ENCODE measurements around the gene FASTKD3.
A peak's percentile ranks its signal among the peaks of the same experiment; 100 is the strongest.

Gene FASTKD3

GRCh38 chr5:7844901-7845300, 23.9 kb downstream of the FASTKD3 start:
- Histone ChIP-seq H3K9ac (ENCODE audit: low read depth, low read length) (no peak overlapping the region), H3K4me3 (ENCODE audit: low read length) (no peak overlapping the region), H3K27me3 (ENCODE audit: insufficient read depth, low read length) (peaks cover 22% of the 10 kb centered on the region), H3K36me3 (ENCODE audit: insufficient read depth, low read depth, low read length) (no peaks in the 10 kb centered on the region), H3K27ac (ENCODE audit: low read length) (no peak overlapping the region), H3K9me3 (ENCODE audit: insufficient read depth, low read depth, low read length) (no peaks in the 10 kb centered on the region), H3K4me1 (ENCODE audit: insufficient read depth, low read length) (no peaks in the 10 kb centered on the region)

DNA sequence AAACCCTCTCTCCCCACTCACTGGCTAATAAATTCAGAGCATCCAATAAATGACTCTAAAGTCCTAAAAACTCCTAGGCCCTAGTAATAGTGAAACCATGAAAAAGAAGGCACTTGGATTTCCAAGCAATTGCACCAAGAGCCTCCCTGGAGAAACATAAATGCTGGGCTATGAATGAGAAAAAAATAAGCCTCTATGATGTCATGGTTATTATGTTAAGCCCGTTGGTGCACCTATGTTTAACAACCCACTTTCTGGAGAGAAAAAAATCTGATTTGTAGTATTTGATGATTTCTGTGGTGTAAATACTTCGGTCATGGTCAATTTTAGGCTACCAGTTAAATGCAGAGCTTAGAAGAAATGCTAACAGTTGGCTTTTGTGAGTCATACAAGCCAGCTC, 26.3 kb downstream of the FASTKD3 start:
- no peak overlapping the region for H3K27ac ChIP-seq (ENCODE audit: low read length)
- H3K27me3 ChIP-seq (ENCODE audit: insufficient read depth, low read length) = peaks cover under 1% of the 10 kb centered on the region; the same call in 1 of the 2 replicates
- no peak overlapping the region for H3K4me3 ChIP-seq (ENCODE audit: low read length)
- H3K9ac ChIP-seq (ENCODE audit: low read depth, low read length) = no peak overlapping the region
- no peaks in the 10 kb centered on the region for H3K9me3 ChIP-seq (ENCODE audit: insufficient read depth, low read depth, low read length)
- no peaks in the 10 kb centered on the region for H3K36me3 ChIP-seq (ENCODE audit: insufficient read depth, low read depth, low read length)
- no peaks in the 10 kb centered on the region for H3K4me1 ChIP-seq (ENCODE audit: insufficient read depth, low read length)

- Histone ChIP-seq H3K36me3 (ENCODE audit: insufficient read depth, low read depth, low read length) (no peaks in the 10 kb centered on the region), H3K27ac (ENCODE audit: low read length) (no peak overlapping the region), H3K4me1 (ENCODE audit: insufficient read depth, low read length) (no peaks in the 10 kb centered on the region), H3K27me3 (ENCODE audit: insufficient read depth, low read length) (no peaks in the 10 kb centered on the region), H3K9me3 (ENCODE audit: insufficient read depth, low read depth, low read length) (no peaks in the 10 kb centered on the region), H3K9ac (ENCODE audit: low read depth, low read length) (no peak overlapping the region), H3K4me3 (ENCODE audit: low read length) (no peak overlapping the region)
These were observed 31.4 kb downstream of the FASTKD3 start for GRCh38 chr5:7837403-7837802.

DNA sequence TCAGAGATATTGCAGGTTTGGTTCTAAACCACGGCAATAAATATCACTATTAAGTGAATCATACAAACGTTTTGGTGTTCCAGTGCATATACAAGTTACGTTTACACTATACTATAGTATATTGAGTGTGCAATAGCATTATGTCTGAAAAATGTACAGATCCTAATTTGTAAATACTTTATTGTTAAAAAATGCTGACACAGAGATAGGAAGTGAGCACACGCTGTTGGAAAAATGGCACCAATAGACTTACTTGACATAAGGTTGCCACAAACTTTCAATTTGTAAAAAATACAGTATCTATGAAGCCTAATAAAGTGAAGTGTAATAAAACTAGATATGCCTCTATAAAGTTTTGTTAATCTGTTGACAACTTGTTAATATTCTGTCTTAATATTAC, 33.8 kb downstream of the FASTKD3 start:
- Histone ChIP-seq H3K4me1 (ENCODE audit: insufficient read depth, low read length) (no peaks in the 10 kb centered on the region), H3K27me3 (ENCODE audit: insufficient read depth, low read length) (no peaks in the 10 kb centered on the region), H3K27ac (ENCODE audit: low read length) (no peak overlapping the region), H3K9me3 (ENCODE audit: insufficient read depth, low read depth, low read length) (no peaks in the 10 kb centered on the region), H3K9ac (ENCODE audit: low read depth, low read length) (no peak overlapping the region), H3K4me3 (ENCODE audit: low read length) (no peak overlapping the region), H3K36me3 (ENCODE audit: insufficient read depth, low read depth, low read length) (no peaks in the 10 kb centered on the region)

- Histone ChIP-seq H3K36me3 (ENCODE audit: insufficient read depth, low read depth, low read length) (peaks cover 13% of the 10 kb centered on the region), H3K27ac (ENCODE audit: low read length) (no peak overlapping the region), H3K4me3 (ENCODE audit: low read length) (no peak overlapping the region), H3K9me3 (ENCODE audit: insufficient read depth, low read depth, low read length) (no peaks in the 10 kb centered on the region), H3K4me1 (ENCODE audit: insufficient read depth, low read length) (no peaks in the 10 kb centered on the region), H3K27me3 (ENCODE audit: insufficient read depth, low read length) (no peaks in the 10 kb centered on the region), H3K9ac (ENCODE audit: low read depth, low read length) (no peak overlapping the region)
These were observed 40.6 kb downstream of the FASTKD3 start for GRCh38 chr5:7828269-7828668.

DNA sequence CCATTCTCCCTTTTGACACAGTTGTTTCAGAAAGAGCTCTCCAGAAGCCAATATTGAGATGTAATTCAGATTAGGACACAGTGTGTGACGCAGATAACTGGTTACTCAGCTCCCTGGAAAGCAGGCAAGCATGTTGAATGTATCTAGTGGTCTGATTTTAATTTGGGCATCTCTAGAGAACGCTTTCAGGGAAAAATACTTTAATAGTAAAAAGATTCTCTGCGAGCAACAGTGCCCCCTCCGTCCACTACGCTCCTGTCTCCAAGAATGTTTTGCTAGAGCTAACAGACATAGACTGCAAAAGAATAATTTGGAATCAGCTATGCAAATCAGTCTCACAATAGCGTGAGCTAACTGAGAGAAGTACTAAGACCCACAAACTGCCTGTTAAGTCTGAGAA, 41.2 kb downstream of the FASTKD3 start:
- Histone ChIP-seq H3K9me3 (ENCODE audit: insufficient read depth, low read depth, low read length) (no peaks in the 10 kb centered on the region), H3K9ac (ENCODE audit: low read depth, low read length) (no peak overlapping the region), H3K36me3 (ENCODE audit: insufficient read depth, low read depth, low read length) (peaks cover 13% of the 10 kb centered on the region), H3K4me3 (ENCODE audit: low read length) (no peak overlapping the region), H3K4me1 (ENCODE audit: insufficient read depth, low read length) (no peaks in the 10 kb centered on the region), H3K27ac (ENCODE audit: low read length) (no peak overlapping the region), H3K27me3 (ENCODE audit: insufficient read depth, low read length) (no peaks in the 10 kb centered on the region)

GRCh38 chr5:7825630-7826029, 43.2 kb downstream of the FASTKD3 start:
- Histone ChIP-seq H3K27me3 (ENCODE audit: insufficient read depth, low read length) (no peaks in the 10 kb centered on the region), H3K36me3 (ENCODE audit: insufficient read depth, low read depth, low read length) (peaks cover 26% of the 10 kb centered on the region), H3K4me1 (ENCODE audit: insufficient read depth, low read length) (no peaks in the 10 kb centered on the region), H3K4me3 (ENCODE audit: low read length) (no peak overlapping the region), H3K27ac (ENCODE audit: low read length) (no peak overlapping the region), H3K9ac (ENCODE audit: low read depth, low read length) (no peak overlapping the region), H3K9me3 (ENCODE audit: insufficient read depth, low read depth, low read length) (no peaks in the 10 kb centered on the region)

DNA sequence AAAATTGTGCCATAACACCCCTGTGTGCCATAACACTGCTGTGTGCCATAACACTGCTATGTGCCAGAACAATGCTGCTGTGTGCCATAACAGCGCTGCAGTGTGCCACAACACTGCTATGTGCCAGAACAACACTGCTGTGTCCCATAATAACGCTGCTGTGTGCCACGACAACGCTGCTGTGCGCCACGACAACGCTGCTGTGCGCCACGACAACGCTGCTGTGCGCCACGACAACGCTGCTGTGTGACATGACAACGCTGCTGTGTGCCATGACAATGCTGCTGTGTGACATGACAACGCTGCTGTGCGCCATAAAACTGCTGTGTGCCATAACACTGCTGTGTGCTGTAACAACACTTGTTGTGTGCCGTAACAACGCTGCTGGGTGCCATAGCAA, 43.8 kb downstream of the FASTKD3 start:
- H3K36me3 ChIP-seq (ENCODE audit: insufficient read depth, low read depth, low read length) = peaks cover 27% of the 10 kb centered on the region
- no peak overlapping the region for H3K27ac ChIP-seq (ENCODE audit: low read length)
- no peaks in the 10 kb centered on the region for H3K9me3 ChIP-seq (ENCODE audit: insufficient read depth, low read depth, low read length)
- H3K9ac ChIP-seq (ENCODE audit: low read depth, low read length) = no peak overlapping the region
- no peaks in the 10 kb centered on the region for H3K4me1 ChIP-seq (ENCODE audit: insufficient read depth, low read length)
- H3K27me3 ChIP-seq (ENCODE audit: insufficient read depth, low read length) = no peaks in the 10 kb centered on the region
- H3K4me3 ChIP-seq (ENCODE audit: low read length) = no peak overlapping the region

GRCh38 chr5:7823594-7823993, 45.2 kb downstream of the FASTKD3 start:
- Histone ChIP-seq H3K9me3 (ENCODE audit: insufficient read depth, low read depth, low read length) (no peaks in the 10 kb centered on the region), H3K9ac (ENCODE audit: low read depth, low read length) (no peak overlapping the region), H3K27ac (ENCODE audit: low read length) (no peak overlapping the region), H3K27me3 (ENCODE audit: insufficient read depth, low read length) (no peaks in the 10 kb centered on the region), H3K36me3 (ENCODE audit: insufficient read depth, low read depth, low read length) (peaks cover 37% of the 10 kb centered on the region), H3K4me1 (ENCODE audit: insufficient read depth, low read length) (no peaks in the 10 kb centered on the region), H3K4me3 (ENCODE audit: low read length) (no peak overlapping the region)

GRCh38 chr5:7822449-7822848, 46.4 kb downstream of the FASTKD3 start:
- H3K36me3 ChIP-seq (ENCODE audit: insufficient read depth, low read depth, low read length) = peaks cover 37% of the 10 kb centered on the region
- no peak overlapping the region for H3K27ac ChIP-seq (ENCODE audit: low read length)
- no peaks in the 10 kb centered on the region for H3K9me3 ChIP-seq (ENCODE audit: insufficient read depth, low read depth, low read length)
- no peak overlapping the region for H3K4me3 ChIP-seq (ENCODE audit: low read length)
- H3K27me3 ChIP-seq (ENCODE audit: insufficient read depth, low read length) = no peaks in the 10 kb centered on the region
- no peak overlapping the region for H3K9ac ChIP-seq (ENCODE audit: low read depth, low read length)
- H3K4me1 ChIP-seq (ENCODE audit: insufficient read depth, low read length) = no peaks in the 10 kb centered on the region

GRCh38 chr5:7816535-7816901, 52.3 kb downstream of the FASTKD3 start:
- Histone ChIP-seq H3K4me3 (ENCODE audit: low read length) (peak overlapping the region; percentile 48; the same call in 1 of the 2 replicates), H3K36me3 (ENCODE audit: insufficient read depth, low read depth, low read length) (peaks cover 13% of the 10 kb centered on the region; the same call in 1 of the 2 replicates), H3K9ac (ENCODE audit: low read depth, low read length) (peak overlapping the region; percentile 29; the same call in 1 of the 2 replicates), H3K4me1 (ENCODE audit: insufficient read depth, low read length) (peaks cover 16% of the 10 kb centered on the region), H3K27me3 (ENCODE audit: insufficient read depth, low read length) (no peaks in the 10 kb centered on the region), H3K9me3 (ENCODE audit: insufficient read depth, low read depth, low read length) (no peaks in the 10 kb centered on the region), H3K27ac (ENCODE audit: low read length) (no peak overlapping the region)

GRCh38 chr5:7815892-7816534, 52.8 kb downstream of the FASTKD3 start:
- Histone ChIP-seq H3K27ac (ENCODE audit: low read length) (no peak overlapping the region), H3K9me3 (ENCODE audit: insufficient read depth, low read depth, low read length) (no peaks in the 10 kb centered on the region), H3K27me3 (ENCODE audit: insufficient read depth, low read length) (no peaks in the 10 kb centered on the region), H3K4me3 (ENCODE audit: low read length) (peak overlapping the region; percentile 48), H3K4me1 (ENCODE audit: insufficient read depth, low read length) (peaks cover 16% of the 10 kb centered on the region), H3K36me3 (ENCODE audit: insufficient read depth, low read depth, low read length) (peaks cover 11% of the 10 kb centered on the region; the same call in 1 of the 2 replicates), H3K9ac (ENCODE audit: low read depth, low read length) (peak overlapping the region; percentile 61; the same call in 1 of the 2 replicates)
